ENCODE results near the gene UBE2D2. TPM values are rescaled to one million over a fixed set of nuclear protein-coding genes. Genes with fewer than 3 reads are reported as not detected.

UBE2D2 gene
- total RNA-seq, 4 donors from 2014 or later, result 80.0 to 99.8 (median 85.0) TPM

GRCh38 chr5:139646912-139647505 lies 85.9 kb downstream of the UBE2D2 start:
- WGBS, 2 donors, result 43 to 48% methylated on average over 22 to 25 of the region's 25 CpGs
- H3K4me3 ChIP-seq (ENCODE audit: low read depth, poor library complexity, severe bottlenecking), result no peak overlapping the region
- DNase-seq (ENCODE audit: low spot score in 2 of 2), result peak in 1 of 2 donors; percentile 86
- TF ChIP-seq, protein P1, sequence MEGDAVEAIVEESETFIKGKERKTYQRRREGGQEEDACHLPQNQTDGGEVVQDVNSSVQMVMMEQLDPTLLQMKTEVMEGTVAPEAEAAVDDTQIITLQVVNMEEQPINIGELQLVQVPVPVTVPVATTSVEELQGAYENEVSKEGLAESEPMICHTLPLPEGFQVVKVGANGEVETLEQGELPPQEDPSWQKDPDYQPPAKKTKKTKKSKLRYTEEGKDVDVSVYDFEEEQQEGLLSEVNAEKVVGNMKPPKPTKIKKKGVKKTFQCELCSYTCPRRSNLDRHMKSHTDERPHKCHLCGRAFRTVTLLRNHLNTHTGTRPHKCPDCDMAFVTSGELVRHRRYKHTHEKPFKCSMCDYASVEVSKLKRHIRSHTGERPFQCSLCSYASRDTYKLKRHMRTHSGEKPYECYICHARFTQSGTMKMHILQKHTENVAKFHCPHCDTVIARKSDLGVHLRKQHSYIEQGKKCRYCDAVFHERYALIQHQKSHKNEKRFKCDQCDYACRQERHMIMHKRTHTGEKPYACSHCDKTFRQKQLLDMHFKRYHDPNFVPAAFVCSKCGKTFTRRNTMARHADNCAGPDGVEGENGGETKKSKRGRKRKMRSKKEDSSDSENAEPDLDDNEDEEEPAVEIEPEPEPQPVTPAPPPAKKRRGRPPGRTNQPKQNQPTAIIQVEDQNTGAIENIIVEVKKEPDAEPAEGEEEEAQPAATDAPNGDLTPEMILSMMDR (IDR thresholded peaks at IDR 0.05), result no peak
- no peak for TF ChIP-seq POLR2A (IDR thresholded peaks at IDR 0.05)
- intact Hi-C loops (cut with DNase I; ENCODE audit: low total_unique reads), result no loop called here

DNA sequence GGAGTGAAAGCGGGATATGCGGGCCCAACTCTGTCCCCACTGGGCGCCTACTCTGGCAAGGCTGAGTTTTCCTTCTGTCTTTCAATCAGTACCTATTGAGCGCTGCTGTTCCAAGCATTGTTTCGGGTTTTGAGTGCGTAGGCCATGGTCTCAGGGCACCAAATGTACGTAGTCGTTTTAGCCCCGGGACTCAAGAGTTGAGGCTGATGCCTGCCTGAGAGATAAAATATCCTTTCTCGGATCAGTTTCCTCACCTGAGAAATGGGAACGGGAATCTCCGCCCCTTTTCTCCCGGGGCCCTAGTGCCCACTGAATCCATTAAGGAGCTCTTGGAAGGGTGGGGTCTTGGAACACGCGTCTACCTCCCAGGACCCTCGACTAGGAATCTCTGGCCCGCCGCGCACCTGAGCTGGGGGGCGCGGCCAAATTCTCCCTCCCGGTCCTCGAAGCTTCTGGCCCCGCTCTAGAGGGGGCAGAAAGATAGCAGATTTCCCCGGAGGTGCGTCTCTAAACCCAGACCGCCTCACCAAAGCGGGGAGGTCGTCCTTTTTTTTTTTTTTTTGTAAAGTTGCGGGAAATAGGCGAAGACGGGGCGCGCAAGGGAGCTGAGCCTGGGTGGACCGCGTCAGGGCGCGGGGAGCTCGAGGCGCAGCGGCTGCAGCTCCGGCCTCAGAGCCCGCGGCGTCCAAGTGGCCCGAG lies 86.5 kb downstream of the UBE2D2 start:
- H3K4me3 ChIP-seq (ENCODE audit: low read depth, poor library complexity, severe bottlenecking), result no peak overlapping the region
- DNase-seq (ENCODE audit: low spot score in 2 of 2), result peak in 1 of 2 donors; percentile 81
- intact Hi-C loops (cut with DNase I; ENCODE audit: low total_unique reads), result no loop called here
- 14 to 23% methylated on average over 32 to 46 of the region's 46 CpGs for WGBS, 2 donors
- no peak for TF ChIP-seq POLR2A (IDR thresholded peaks at IDR 0.05)
- TF ChIP-seq, protein P1 (IDR thresholded peaks at IDR 0.05), result no peak

DNA sequence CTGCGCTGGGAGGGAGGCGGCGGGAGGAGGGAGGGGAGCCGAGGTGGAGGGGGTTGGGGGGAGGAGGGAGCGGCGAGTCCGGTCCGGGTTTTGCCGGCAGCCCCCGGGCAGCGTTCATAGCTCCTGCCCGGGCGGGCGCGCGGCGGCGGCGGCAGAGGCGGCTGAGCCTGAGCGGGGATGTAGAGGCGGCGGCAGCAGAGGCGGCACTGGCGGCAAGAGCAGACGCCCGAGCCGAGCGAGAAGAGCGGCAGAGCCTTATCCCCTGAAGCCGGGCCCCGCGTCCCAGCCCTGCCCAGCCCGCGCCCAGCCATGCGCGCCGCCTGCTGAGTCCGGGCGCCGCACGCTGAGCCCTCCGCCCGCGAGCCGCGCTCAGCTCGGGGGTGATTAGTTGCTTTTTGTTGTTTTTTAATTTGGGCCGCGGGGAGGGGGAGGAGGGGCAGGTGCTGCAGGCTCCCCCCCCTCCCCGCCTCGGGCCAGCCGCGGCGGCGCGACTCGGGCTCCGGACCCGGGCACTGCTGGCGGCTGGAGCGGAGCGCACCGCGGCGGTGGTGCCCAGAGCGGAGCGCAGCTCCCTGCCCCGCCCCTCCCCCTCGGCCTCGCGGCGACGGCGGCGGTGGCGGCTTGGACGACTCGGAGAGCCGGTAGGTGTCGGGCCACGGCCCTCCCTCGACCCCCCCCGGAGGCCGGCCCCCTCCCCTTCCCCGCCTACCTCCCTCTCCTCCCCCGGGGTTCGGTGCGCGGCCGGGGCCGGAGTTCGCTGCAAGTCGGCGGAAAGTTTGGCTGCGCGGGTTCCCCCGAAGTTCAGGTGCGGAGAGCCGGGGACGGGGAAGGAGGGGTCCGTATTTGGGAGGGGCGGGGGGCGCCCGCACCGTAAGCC lies 87.3 kb downstream of the UBE2D2 start, which contains the start of gene CXXC5:
Gene CXXC5 (plus strand): TSS at position 145 of the 877 bp plus-strand sequence. CDS start 32,175 bp downstream, outside the sequence.
- no peak for TF ChIP-seq POLR2A (IDR thresholded peaks at IDR 0.05)
- TF ChIP-seq, protein P1 (IDR thresholded peaks at IDR 0.05), result no peak
- 0% methylated on average over 39 to 59 of the region's 106 CpGs for WGBS, 2 donors
- peak within 1 kb of the TSS; percentile 64 for H3K4me3 ChIP-seq (ENCODE audit: low read depth, poor library complexity, severe bottlenecking)
- intact Hi-C loops (cut with DNase I; ENCODE audit: low total_unique reads), result no loop called here
- DNase-seq (ENCODE audit: low spot score in 2 of 2), result peak in 1 of 2 donors; percentile 96

DNA sequence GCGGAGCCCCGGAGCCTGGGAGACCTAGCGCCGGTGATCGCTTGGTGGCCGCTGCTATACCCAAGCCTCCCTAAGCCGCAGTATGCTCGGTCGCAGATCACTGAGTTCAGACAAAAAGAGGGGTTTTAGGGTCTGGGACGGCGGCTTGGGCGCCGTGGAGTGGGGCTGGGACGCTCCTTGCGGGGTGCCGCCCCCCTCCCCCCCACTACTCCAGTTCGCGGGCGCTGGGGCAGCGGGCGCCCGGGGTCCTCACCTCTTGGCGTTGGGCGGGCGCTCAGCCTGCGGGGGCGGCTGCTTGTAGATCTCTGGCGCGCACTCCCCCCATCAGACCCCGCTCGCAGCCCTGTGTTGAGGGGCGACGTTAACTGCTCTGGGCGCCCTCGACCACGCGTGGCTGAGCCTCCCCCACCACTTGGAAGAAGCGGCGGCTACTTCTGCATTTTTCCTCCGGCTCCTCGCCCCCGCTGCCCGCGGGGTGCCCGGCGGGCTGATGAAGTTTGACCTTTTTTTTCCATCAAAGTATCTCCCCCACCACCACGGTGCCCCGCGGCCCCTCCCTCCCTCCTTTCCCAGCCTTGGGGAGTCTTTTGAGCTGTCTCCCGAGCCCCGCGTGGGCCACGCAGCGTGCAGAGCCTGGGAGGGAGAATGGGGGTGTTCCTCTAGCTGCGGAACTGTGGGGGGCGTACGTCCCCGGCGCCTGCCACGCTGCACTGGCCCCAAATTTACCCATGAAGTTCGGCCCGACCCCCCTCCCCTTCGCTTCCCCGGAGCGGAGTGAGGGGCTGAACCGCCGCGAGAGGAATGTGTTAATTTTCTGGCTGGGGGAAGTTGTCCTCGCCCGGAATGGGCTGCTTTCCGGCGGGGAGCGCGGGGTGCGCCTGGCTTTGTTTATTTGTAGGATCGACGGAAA lies 88.2 kb downstream of the UBE2D2 start:
- DNase-seq (ENCODE audit: low spot score in 2 of 2), result no peak
- no peak for TF ChIP-seq POLR2A (IDR thresholded peaks at IDR 0.05)
- TF ChIP-seq, protein P1 (IDR thresholded peaks at IDR 0.05), result no peak
- H3K4me3 ChIP-seq (ENCODE audit: low read depth, poor library complexity, severe bottlenecking), result peak overlapping the region; percentile 64
- WGBS, 2 donors, result 0 to 1% methylated on average over 65 to 72 of the region's 77 CpGs
- intact Hi-C loops (cut with DNase I; ENCODE audit: low total_unique reads), result no loop called here
